ENCODE results near the gene CALML5.

The CALML5 gene, protein sequence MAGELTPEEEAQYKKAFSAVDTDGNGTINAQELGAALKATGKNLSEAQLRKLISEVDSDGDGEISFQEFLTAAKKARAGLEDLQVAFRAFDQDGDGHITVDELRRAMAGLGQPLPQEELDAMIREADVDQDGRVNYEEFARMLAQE

GRCh38 chr10:5499493-5500140, at the start of gene CALML5:
TSS of gene CALML5 (minus strand) at chr10:5499570. CDS start at chr10:5499438, 132 bp downstream.
- no peak for DNase-seq

GRCh38 chr10:5547931-5548660, 48.7 kb upstream of the CALML5 start:
- no peak for DNase-seq

DNA sequence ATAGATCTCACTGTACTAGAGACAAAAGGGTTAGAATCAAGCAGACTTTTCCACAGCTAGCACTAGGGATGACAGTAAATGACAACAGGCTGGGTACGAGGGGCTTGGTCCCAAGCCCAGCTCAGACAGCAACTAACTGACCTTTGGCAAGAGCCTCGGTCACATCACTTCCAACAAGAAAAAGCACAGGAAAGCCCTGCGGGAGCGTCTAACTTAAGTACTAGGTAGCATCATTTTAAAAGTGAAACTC, 48.2 kb upstream of the CALML5 start:
- DNase-seq: no peak

GRCh38 chr10:5546891-5547680, 47.7 kb upstream of the CALML5 start:
- no peak for DNase-seq

DNA sequence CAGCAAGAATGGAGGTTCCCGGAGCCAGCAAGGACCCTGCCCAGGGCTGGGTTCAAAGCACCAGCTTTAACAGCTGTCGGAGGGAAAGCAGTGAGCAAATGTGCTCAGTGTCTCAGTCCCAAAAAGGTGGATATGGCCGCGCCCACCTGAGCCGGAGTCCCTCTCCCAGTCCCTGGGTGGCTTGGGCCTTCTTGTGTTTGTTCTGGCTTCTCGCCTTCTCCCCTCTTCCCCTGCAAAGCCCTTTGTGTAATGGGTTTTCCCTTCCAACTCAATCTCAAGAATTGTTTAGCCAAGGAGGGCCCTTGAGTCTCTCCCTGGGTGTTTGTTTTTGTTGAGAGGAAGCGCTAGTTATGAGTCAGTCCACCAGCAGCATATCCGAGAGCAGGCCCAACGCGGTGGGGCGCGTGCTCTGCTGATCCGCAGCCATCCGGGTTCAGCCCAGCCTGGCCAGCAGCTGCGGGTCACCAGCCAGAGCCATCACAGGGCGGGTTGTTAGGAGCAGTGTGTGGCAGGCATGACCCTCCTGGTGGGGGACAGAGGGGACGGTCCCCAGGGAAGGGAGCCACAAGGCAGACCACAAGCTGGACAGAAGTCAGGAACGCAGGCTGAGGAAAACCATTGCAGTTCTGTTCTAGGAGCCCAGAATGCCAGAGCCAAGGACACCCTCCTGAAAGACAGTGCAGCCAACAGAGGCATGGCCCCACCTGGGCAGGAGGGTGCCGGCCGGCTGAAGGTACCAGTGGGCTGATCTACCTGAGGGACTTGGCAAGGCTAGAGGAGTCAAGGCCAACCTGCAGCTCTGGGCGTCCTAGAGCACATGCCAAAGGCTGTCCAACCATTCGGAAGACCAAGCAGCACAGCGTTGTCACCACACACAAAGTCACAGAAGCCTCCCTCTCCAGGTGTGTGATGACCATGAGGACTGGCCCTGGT, 46.7 kb upstream of the CALML5 start:
- no peak for DNase-seq

- DNase-seq: no peak
Measured at GRCh38 chr10:5545426-5545777, 46.0 kb upstream of the CALML5 start.

GRCh38 chr10:5545011-5545410, 45.6 kb upstream of the CALML5 start:
- DNase-seq: no peak

DNA sequence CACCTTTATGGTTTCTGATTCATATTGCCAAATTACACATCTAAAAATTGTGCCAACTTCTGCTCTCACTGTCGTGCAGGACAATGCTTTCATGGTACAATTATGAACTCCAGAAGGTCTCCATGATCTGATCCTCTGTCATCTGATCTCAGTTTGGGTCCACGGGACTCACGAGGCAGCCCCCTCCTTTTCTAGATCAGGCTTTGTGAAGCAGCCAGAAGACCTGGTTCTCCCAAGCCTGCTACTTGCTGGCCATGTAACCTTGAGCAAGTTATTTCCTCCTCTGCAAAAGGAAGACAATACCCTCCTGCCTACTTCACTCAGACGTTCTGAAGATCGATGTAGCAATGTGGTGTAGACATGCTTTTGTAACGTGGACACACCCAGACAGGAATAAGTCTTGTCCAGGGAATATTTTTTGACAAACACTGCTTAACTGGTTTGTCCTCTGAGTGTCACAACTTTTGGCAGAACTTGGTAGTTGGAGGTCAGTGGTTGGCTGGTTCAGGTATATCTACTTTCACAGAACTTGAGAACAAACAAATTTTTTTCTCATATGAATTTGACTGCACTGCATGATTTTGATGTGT, 44.9 kb upstream of the CALML5 start:
- DNase-seq: no peak

- DNase-seq: no peak
Measured at GRCh38 chr10:5543623-5544022, 44.3 kb upstream of the CALML5 start.

GRCh38 chr10:5542100-5542499, 42.7 kb upstream of the CALML5 start:
- no peak for DNase-seq

- no peak for DNase-seq
Measured at GRCh38 chr10:5540891-5541290, 41.5 kb upstream of the CALML5 start.

- DNase-seq: no peak
Measured at GRCh38 chr10:5540080-5540479, 40.7 kb upstream of the CALML5 start.

- no peak for DNase-seq
Measured at GRCh38 chr10:5538892-5539651, 39.7 kb upstream of the CALML5 start.

- DNase-seq: no peak
Measured at GRCh38 chr10:5538446-5538845, 39.1 kb upstream of the CALML5 start.

- no peak for DNase-seq
Measured at GRCh38 chr10:5537684-5538083, 38.3 kb upstream of the CALML5 start.

- DNase-seq: no peak
Measured at GRCh38 chr10:5536486-5537081, 37.2 kb upstream of the CALML5 start.

DNA sequence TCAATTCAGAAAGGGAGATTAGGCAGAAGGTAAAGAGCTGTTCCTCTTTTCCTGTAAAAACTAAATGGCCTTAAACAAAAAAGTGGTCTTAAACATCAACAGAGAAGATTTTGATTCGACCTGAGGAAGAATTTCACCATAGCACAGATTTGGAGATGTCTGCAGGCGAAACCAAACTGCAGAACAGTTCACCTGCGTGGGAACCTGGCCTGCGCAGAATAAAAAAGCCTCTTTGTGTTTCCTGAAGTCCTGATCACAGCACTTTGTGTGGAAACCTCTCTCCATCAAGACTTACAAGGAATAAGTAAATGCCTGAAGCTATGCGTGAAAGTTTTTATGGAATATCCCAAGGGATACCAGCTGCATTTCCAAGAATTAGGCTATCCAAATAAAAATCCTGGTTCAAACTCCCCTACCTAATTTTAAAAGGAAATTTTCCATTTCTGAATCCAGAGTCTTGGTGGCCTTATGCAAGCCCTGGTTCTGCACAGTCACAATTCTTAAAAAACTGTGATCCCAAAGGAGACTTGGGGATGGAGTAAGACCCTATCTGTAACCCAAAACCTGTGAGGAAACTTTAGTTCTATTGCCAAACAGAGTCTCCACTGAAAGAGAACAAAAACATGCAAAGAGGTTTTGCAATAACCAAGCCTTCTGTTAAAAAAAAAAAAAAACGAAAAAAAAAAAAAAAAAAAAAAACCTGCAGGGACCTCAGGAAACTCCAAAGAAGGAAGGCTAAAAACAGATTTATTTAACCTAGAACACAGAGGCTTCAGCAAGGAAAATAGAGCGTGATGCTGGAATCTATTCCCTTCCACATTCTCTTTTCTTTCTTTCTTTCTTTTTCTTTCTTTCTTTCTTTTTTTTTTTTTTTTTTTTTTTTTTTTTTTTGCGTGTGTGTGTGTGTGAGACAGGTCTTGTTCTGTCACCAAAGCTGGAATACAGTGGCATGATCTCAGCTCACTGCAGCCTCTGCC, 35.8 kb upstream of the CALML5 start:
- DNase-seq: no peak

- no peak for DNase-seq
Measured at GRCh38 chr10:5534051-5534821, 34.9 kb upstream of the CALML5 start.

GRCh38 chr10:5533098-5533731, 33.8 kb upstream of the CALML5 start:
- no peak for DNase-seq
